ENCODE measurements around the gene RPIA.

DNA sequence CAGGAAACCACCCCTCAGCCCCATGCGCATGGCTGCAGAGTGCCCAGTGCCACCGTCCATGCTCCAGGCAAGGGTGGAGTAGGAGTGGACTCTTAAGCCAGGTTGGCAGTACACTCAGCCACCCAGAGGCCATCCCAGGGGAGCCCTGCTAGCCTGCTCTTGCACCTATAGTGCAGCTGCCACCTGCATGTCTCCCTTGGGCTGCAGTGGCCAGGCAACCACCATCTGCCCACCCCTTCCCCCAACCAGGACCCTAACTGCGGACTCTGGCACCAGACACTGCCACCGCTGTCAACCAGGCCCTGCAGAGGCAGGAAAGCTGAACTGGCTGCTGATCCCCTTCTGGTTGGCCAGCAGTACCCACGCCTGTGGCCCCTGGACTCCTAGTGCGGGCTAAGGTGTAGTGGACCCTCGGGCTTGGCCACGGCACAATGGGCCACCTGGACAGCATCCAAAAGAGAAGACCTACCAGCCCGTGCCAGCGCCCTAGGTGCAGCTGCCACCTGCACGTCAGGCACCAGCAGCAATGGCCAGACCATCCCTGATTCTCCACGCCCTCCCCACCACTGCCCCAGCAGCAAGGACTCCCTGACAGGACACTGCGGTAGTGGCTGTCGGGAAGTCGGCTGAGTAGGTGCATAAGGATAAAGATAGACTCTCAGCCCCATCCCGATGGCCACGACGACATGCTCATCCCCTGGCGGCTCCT, 72.8 kb downstream of the RPIA start:
- TF ChIP-seq SUZ12 (IDR thresholded peaks at IDR 0.05) (no peak), FOXK2 (IDR thresholded peaks at IDR 0.05) (no peak), CTBP1 (IDR thresholded peaks at IDR 0.05; ENCODE audit: borderline replicate concordance) (no peak), FOXM1 (IDR thresholded peaks at IDR 0.05; ENCODE audit: borderline replicate concordance) (no peak), SP1 (IDR thresholded peaks at IDR 0.05) (no peak), ELF4 (IDR thresholded peaks at IDR 0.05) (no peak), BHLHE40 (IDR thresholded peaks at IDR 0.05; ENCODE audit: borderline replicate concordance) (no peak), FOXA1 (IDR thresholded peaks at IDR 0.05) (no peak), ARNT (IDR thresholded peaks at IDR 0.05) (no peak)

Data from HEK293T (cell line).